ENCODE measurements around the gene C11orf16.
"Not testable (repeated sequence)": the region's sequence is repeated elsewhere in the genome, so short reads cannot be mapped to it uniquely, and the experiment has no call there.

C11orf16 gene

DNA sequence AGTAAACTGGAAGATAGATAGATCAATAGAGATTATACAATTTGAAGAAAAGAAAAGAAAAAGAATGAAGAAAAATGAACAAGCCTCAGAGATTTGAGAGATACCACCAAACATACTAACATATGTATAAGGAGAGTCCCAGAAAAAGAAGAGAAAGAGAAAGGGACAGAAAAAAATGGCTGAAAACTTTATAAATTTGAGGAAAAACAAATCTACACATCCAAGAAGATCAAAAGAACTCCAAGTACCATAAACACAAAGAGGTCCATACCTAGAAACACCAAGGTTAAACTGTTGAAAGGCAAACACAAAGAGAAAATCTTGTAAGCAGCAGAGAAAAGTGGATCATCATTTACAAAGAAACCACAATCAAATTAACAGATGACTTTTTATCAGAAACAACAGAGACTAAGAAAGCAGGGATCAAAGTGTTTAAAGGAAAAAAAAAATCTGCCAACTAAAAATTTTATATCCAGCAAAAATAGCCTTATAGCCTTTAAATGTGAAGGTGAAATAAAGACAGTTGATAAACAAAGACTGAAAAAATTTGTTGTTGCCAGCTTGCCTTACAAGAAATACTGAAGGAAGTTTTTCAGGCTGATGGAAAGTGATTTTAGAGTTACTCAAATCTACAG, 33.5 kb downstream of the C11orf16 start:
- no peak for TF ChIP-seq Cebpa-rat (IDR thresholded peaks at IDR 0.05)
- H3K27me3 ChIP-seq, result no peaks in the 10 kb centered on the region
- no peak overlapping the region for H3K9ac ChIP-seq
- no peaks in the 10 kb centered on the region for H3K4me1 ChIP-seq
- H3K4me2 ChIP-seq, result no peak overlapping the region
- no peak overlapping the region for H3K27ac ChIP-seq
- H3K9me3 ChIP-seq, result peaks cover 46% of the 10 kb centered on the region
- H3K36me3 ChIP-seq, result 0 out of 2 replicates have a peak, but pooled peaks cover 3% of the 10 kb centered on the region
- no peak overlapping the region for H3K4me3 ChIP-seq
- H4K20me1 ChIP-seq, result no peaks in the 10 kb centered on the region

DNA sequence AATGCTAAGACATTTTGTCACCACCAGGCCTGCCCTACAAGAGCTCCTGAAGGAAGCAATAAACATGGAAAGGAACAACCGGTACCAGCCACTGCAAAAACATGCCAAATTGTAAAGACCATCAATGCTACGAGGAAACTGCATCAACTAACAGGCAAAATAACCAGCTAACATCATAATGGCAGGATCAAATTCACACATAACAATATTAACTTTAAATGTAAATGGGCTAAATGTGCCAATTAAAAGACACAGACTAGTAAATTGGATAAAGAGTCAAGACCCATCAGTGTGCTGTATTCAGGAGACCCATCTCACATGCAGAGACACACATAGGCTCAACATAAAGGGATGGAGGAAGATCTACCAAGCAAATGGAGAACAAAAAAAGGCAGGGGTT, 41.6 kb downstream of the C11orf16 start:
- H3K4me3 ChIP-seq, H3K4me2 ChIP-seq, H4K20me1 ChIP-seq, H3K36me3 ChIP-seq, H3K4me1 ChIP-seq, H3K27me3 ChIP-seq, H3K27ac ChIP-seq, H3K9ac ChIP-seq, H3K9me3 ChIP-seq: not testable (repeated sequence)

DNA sequence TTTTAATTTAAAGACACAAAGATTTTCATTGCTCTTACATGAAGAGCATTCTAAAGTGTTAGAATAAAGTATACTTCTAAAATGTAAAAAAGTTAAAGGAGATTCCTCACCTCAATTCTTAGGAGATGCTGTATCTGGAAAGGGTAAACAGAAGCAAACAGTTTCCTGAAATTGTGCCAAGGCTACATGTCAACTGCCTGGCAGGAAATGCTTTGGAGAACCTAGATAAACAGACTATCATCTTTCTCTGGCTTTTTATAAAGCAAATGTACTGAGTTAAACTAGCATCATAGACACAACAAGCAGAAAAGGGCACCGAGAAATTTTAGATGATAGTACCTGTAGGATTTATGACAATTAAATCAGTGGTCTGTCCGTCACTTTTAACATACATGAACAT, 46.4 kb downstream of the C11orf16 start:
- no peak for TF ChIP-seq Cebpa-rat (IDR thresholded peaks at IDR 0.05)
- no peaks in the 10 kb centered on the region for H3K36me3 ChIP-seq
- H3K9me3 ChIP-seq, result peaks cover 5% of the 10 kb centered on the region; the same call in 1 of the 2 replicates
- H3K4me1 ChIP-seq, result no peaks in the 10 kb centered on the region
- H3K4me3 ChIP-seq, result no peak overlapping the region
- H3K9ac ChIP-seq, result no peak overlapping the region
- H3K27me3 ChIP-seq, result no peaks in the 10 kb centered on the region
- no peak overlapping the region for H3K4me2 ChIP-seq
- no peak overlapping the region for H3K27ac ChIP-seq
- no peaks in the 10 kb centered on the region for H4K20me1 ChIP-seq

DNA sequence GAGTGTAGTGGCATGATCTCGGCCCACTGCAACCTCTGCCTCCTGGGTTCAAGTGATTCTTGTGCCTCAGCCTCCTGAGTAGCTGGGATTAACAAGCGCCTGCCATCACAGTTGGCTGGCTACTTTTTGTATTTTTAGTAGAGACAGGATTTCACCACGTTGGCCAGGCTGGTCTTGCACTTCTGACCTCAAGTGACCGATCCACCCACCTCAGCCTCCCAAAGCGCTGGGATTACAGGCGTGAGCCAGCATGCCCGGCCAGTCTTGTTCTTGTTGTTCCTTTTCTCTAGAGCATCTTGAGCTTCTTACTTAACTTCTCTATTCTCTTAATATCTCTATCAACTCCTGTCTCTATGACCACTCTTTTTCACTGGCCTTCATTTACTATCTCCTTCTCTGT, 51.2 kb downstream of the C11orf16 start:
- H3K4me2 ChIP-seq, H4K20me1 ChIP-seq, H3K4me3 ChIP-seq: not testable (repeated sequence)

DNA sequence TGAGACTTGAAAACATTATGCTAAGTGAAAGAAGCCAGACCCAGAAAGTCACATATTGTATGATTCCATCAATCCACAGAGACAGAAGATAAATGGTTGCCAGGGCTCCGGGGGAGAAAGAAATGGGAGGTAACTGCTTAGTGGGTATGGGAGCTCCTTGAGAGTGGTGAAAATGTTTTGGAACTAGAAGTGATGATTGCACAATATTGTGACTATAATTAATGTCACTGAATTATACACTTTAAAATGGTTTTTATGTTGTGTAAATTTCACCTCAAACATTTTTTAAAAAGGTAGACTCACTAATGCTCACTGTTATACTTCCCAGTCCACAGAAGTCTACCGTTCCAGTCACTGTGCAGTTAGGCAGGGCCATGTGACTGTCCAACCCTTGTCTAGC, 54.0 kb downstream of the C11orf16 start:
- peaks cover 12% of the 10 kb centered on the region for H3K4me1 ChIP-seq
- no peaks in the 10 kb centered on the region for H3K27me3 ChIP-seq
- no peaks in the 10 kb centered on the region for H3K36me3 ChIP-seq
- no peak overlapping the region for H3K4me3 ChIP-seq
- H3K27ac ChIP-seq, result no peak overlapping the region
- no peaks in the 10 kb centered on the region for H4K20me1 ChIP-seq
- H3K9ac ChIP-seq, result no peak overlapping the region
- no peak for TF ChIP-seq Cebpa-rat (IDR thresholded peaks at IDR 0.05)
- no peak overlapping the region for H3K4me2 ChIP-seq
- no peaks in the 10 kb centered on the region for H3K9me3 ChIP-seq

More for the DNA sequence above, 51.2 kb downstream of the C11orf16 start:
- H3K9ac ChIP-seq, H3K27ac ChIP-seq, H3K4me1 ChIP-seq, H3K36me3 ChIP-seq, H3K9me3 ChIP-seq, H3K27me3 ChIP-seq: not testable (repeated sequence)

DNA sequence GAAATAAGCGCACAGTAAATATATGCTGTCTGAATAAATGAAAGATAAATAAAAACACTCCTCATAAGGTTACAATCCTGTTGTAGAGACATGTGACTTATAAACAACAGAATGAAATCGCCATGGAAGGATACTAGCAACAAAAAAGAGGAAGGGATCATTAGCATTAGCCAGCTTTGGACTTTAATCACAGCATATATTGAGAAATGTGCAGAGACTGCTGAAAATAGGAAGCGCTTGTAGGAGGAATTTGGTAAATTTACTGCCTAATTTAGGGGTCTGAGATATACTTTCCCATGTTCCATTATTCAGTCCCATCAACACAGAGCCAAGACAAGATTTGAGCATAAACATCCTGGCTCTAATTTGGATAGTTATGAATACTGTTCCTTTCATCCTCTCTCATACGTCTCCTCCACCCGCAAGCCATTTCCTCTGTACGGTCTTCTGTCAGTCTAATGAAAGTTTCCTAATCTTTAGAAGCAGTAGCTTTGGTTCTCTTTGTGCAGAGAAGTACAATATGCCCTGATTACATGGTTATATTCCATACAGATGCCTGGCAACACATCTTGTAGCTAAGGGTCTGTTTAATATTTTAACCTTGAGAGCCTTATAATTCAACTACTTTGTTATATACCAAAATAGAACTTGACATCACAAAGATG, 58.9 kb downstream of the C11orf16 start:
- no peak for TF ChIP-seq Cebpa-rat (IDR thresholded peaks at IDR 0.05)
- H3K9ac ChIP-seq, result no peak overlapping the region
- H3K4me3 ChIP-seq, result no peak overlapping the region

DNA sequence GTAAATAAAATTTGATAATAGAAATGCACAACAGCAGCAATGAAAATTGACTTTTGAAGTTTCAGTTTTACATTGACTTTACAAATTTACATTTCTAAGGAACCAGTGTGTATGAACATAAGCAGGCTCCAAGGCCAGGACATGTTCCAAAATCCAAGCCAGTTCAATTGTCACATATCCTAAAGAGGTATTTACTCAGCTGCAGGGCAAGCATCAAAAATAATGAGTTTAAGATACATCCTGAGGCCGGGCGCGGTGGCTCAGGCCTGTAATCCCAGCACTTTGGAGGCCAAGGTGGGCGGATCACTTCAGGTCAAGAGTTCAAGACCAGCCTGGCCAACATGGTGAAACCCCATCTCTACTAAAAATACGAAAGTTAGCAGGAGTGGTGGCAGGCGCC, 60.8 kb downstream of the C11orf16 start:
- Histone ChIP-seq H4K20me1 (peaks cover 15% of the 10 kb centered on the region; the same call in 1 of the 2 replicates), H3K4me3 (no peak overlapping the region), H3K27ac (no peak overlapping the region), H3K4me2 (no peak overlapping the region), H3K27me3 (peaks cover 60% of the 10 kb centered on the region), H3K36me3 (no peaks in the 10 kb centered on the region), H3K9me3 (0 out of 2 replicates have a peak, but pooled peaks cover 3% of the 10 kb centered on the region), H3K9ac (no peak overlapping the region), H3K4me1 (peaks cover 23% of the 10 kb centered on the region)
- TF ChIP-seq Cebpa-rat (IDR thresholded peaks at IDR 0.05), result no peak

More for the DNA sequence above, 58.9 kb downstream of the C11orf16 start:
- peak overlapping the region; percentile 54 for H3K4me2 ChIP-seq
- H3K9me3 ChIP-seq, result 0 out of 2 replicates have a peak, but pooled peaks cover 1% of the 10 kb centered on the region
- H3K27me3 ChIP-seq, result peaks cover 43% of the 10 kb centered on the region
- peaks cover 15% of the 10 kb centered on the region; the same call in 1 of the 2 replicates for H4K20me1 ChIP-seq
- no peaks in the 10 kb centered on the region for H3K36me3 ChIP-seq
- peaks cover 23% of the 10 kb centered on the region for H3K4me1 ChIP-seq
- no peak overlapping the region for H3K27ac ChIP-seq

DNA sequence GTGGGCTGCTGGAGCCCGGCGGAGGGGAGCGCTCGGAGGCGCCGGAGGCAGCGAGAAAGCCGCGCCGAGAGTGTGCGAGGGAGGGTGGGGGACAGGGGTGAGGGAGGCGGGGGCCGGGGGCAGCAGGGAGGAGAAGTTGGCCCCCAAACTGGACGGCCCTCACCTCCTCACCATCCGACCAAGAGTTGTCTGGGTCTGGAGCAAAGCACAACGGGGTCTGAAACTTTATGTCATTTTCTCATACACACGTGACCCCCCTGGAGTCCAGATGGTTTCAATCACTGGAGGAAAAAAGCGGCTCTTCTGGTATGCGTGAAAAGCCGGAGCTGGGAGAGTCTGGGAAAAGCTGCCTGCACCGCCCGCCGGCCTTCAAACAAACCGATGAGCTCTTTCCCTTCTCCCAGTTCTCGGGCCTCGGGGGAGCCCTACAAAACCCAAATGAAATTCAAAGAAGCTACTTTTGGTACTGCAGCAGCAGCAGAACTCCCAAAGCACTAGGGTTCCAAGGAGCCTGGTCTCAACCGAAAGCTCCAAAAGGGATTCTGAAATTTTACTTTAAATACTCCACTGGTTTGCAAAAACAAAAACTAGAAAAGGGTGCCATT, 61.5 kb downstream of the C11orf16 start:
- H3K4me1 ChIP-seq, result peaks cover 23% of the 10 kb centered on the region
- no peak overlapping the region for H3K9ac ChIP-seq
- peaks cover 15% of the 10 kb centered on the region; the same call in 1 of the 2 replicates for H4K20me1 ChIP-seq
- no peak overlapping the region for H3K27ac ChIP-seq
- H3K27me3 ChIP-seq, result peaks cover 62% of the 10 kb centered on the region
- no peaks in the 10 kb centered on the region for H3K36me3 ChIP-seq
- peak overlapping the region; percentile 94 for H3K4me2 ChIP-seq
- TF ChIP-seq Cebpa-rat (IDR thresholded peaks at IDR 0.05), result no peak
- peak overlapping the region; percentile 68 for H3K4me3 ChIP-seq
- 0 out of 2 replicates have a peak, but pooled peaks cover 3% of the 10 kb centered on the region for H3K9me3 ChIP-seq

DNA sequence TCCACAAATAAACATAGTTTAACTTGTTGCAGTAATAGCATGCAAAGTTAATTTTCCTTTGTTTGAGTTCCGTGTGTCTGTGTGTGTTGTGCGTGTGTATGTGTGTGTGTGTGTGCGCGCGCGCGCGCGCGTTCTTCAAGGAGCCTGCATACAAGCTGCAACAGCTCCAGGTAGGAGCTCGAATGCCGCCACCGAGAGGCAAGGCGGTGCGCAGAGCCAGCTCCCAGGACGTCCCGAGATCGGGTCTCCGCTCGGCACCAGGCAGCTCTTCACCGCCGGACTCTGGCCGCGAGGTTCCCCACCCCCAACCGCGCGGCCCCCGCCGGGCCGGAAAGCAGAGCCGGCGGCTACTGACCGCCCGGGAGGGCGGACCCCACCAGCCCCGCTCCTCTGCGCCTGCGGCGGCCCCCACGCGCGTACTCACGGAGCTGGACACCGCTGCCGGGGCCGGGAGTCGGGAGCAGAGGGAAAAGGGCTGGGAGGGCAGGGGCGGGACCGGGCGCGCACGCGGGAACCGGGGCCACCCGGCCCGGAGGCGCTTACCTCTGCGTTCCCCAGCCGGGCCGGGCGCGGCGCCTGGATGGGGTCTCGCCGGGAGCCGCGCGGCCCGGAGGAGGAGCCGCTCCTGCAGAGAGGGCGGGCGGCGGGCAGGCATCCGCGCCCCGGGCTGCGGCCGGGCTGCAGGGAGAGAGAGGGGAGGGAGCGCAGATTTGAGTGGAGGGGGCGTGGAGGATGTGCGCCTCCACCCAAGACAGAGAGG, 62.2 kb downstream of the C11orf16 start:
- H3K4me2 ChIP-seq, result peak overlapping the region; percentile 94

More for the DNA sequence above, 62.2 kb downstream of the C11orf16 start:
- Histone ChIP-seq H3K9me3 (0 out of 2 replicates have a peak, but pooled peaks cover 3% of the 10 kb centered on the region), H4K20me1 (peaks cover 15% of the 10 kb centered on the region; the same call in 1 of the 2 replicates), H3K36me3 (no peaks in the 10 kb centered on the region), H3K4me3 (peak overlapping the region; percentile 68), H3K9ac (0 out of 2 replicates have a peak overlapping the region, but pooled peaks have one; percentile 29), H3K27ac (no peak overlapping the region), H3K4me1 (peaks cover 23% of the 10 kb centered on the region), H3K27me3 (peaks cover 62% of the 10 kb centered on the region)
- TF ChIP-seq Cebpa-rat (IDR thresholded peaks at IDR 0.05), result no peak

Measured in BLaER1 (cell line).